A673 (cell line): ENCODE data around the gene ZACN. TPM values are rescaled to one million over a fixed set of nuclear protein-coding genes. Genes with fewer than 3 reads are reported as not detected.
A peak's percentile ranks its signal among the peaks of the same experiment; 100 is the strongest.

Experiments used
- BruUV-seq: library from RNA; stranded (reverse); fragments of 400-500 nt; replicated peaks from 2 replicates; lab custom pipeline; 2021; lab: Mats Ljungman, UMichigan
- CTCF ChIA-PET: fragments of 300-600 bp; sonication (Branson Sonifier 250); formaldehyde crosslinking; loops from one replicate; lab custom pipeline; 2022; ENCODE audit warnings: antibody characterized with exemption; lab: Charles Lee
- POLR2A ChIA-PET: fragments of 300-600 bp; sonication (Branson Sonifier 250); formaldehyde crosslinking; loops from one replicate; lab custom pipeline; 2022; ENCODE audit warnings: antibody characterized with exemption; ENCODE audit not compliant: low non-redundant PET; lab: Charles Lee
- DNase-seq: peaks from one replicate; pipeline ENCODE4 v3.0.0-alpha.2; 2015; ENCODE audit warnings: low spot score
- H3K27ac ChIP-seq: fragments of 200-600 bp; sonication (generic); 2 replicates; pipeline ENCODE4 v1.5.1; 2016; ENCODE audit warnings: mixed run types, low read depth, mild to moderate bottlenecking, mixed read lengths, antibody characterized with exemption, low read length; ENCODE audit not compliant: poor library complexity, severe bottlenecking
- H3K27me3 ChIP-seq: fragments of 200-600 bp; sonication (generic); replicated peaks from 2 replicates; pipeline ENCODE4 v1.6.1; 2017; ENCODE audit warnings: mixed run types, low read depth, mild to moderate bottlenecking, mixed read lengths, antibody characterized with exemption, low read length; ENCODE audit not compliant: insufficient read depth, poor library complexity
- H3K36me3 ChIP-seq: fragments of 200-600 bp; sonication (generic); 2 replicates; pipeline ENCODE4 v1.6.1; 2016; ENCODE audit warnings: mixed run types, mild to moderate bottlenecking, mixed read lengths, antibody characterized with exemption, low read length; ENCODE audit not compliant: insufficient read depth, poor library complexity, severe bottlenecking
- H3K4me1 ChIP-seq: fragments of 200-600 bp; sonication (generic); 2 replicates; pipeline ENCODE4 v1.6.1; 2017; ENCODE audit warnings: mixed run types, mild to moderate bottlenecking, mixed read lengths, antibody characterized with exemption, low read length; ENCODE audit not compliant: insufficient read depth, poor library complexity, severe bottlenecking
- H3K4me3 ChIP-seq: fragments of 200-600 bp; sonication (generic); 2 replicates; pipeline ENCODE4 v1.5.1; 2016; ENCODE audit warnings: low read depth, mixed run types, mild to moderate bottlenecking, mixed read lengths, low read length; ENCODE audit not compliant: poor library complexity, severe bottlenecking
- H3K9me3 ChIP-seq: fragments of 200-600 bp; sonication (generic); 2 replicates; pipeline ENCODE4 v1.6.1; 2016; ENCODE audit warnings: mixed run types, low read depth, mild to moderate bottlenecking, mixed read lengths, antibody characterized with exemption, low read length; ENCODE audit not compliant: poor library complexity, severe bottlenecking
- EZH2 ChIP-seq: fragments of 200-600 bp; sonication (generic); IDR thresholded peaks from 2 replicates; pipeline ENCODE4 v1.6.1; 2017; ENCODE audit warnings: borderline replicate concordance, low read depth, mild to moderate bottlenecking, mixed read lengths, antibody characterized with exemption, low read length; ENCODE audit not compliant: poor library complexity, severe bottlenecking
- intact Hi-C: fragments of 100-400 bp; cut with micrococcal nuclease; formaldehyde crosslinking; loops from one replicate; pipeline ENCODE4 v1.10.0; 2022; ENCODE audit not compliant: unreplicated experiment
- total RNA-seq: library from RNA; stranded (reverse); gene quantifications from 2 replicates; pipeline ENCODE4 v1.2.3, GENCODE V29; 2021
- TF ChIP-seq, protein P1 (sequence below): fragments of 300-800, 200-600 bp; sonication (generic); conservative IDR thresholded peaks from 2 replicates; pipeline ENCODE4 v1.5.1; 2017; ENCODE audit warnings: low read depth, mild to moderate bottlenecking, antibody characterized with exemption, low read length, moderate library complexity, mixed read lengths

ZACN gene
- total RNA-seq, 1 experiment from 2014 or later = not detected

DNA sequence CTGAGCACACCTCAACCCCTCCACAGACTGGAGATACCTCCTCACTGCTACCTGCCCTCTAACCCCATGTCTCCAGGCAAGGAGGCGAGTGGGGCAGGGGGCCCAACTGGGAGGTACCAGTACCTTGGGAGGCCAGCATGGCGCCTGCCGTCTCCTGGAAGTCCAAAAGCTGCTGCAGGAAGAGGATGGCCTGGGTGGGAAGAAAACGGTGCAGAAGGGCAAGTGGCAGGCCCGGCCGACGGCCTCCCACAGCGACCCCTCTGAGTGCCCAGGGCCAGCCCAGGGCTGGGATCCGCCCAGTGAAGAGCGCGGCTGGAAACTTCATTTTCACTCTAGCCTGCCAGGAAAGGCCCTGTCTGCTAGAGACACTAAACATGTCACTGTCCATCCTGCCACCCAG is 8.5 kb downstream of the ZACN start:
- no peaks in the 10 kb centered on the region for H3K27me3 ChIP-seq
- no TSS peak for BruUV-seq
- POLR2A ChIA-PET = no interaction called here
- H3K36me3 ChIP-seq = peaks cover 38% of the 10 kb centered on the region
- no peaks in the 10 kb centered on the region for H3K4me1 ChIP-seq
- H3K27ac ChIP-seq = no peak overlapping the region
- no peak for DNase-seq
- no peak overlapping the region for H3K4me3 ChIP-seq
- CTCF ChIA-PET = no interaction called here
- intact Hi-C loops = no loop called here
- TF ChIP-seq, protein P1, sequence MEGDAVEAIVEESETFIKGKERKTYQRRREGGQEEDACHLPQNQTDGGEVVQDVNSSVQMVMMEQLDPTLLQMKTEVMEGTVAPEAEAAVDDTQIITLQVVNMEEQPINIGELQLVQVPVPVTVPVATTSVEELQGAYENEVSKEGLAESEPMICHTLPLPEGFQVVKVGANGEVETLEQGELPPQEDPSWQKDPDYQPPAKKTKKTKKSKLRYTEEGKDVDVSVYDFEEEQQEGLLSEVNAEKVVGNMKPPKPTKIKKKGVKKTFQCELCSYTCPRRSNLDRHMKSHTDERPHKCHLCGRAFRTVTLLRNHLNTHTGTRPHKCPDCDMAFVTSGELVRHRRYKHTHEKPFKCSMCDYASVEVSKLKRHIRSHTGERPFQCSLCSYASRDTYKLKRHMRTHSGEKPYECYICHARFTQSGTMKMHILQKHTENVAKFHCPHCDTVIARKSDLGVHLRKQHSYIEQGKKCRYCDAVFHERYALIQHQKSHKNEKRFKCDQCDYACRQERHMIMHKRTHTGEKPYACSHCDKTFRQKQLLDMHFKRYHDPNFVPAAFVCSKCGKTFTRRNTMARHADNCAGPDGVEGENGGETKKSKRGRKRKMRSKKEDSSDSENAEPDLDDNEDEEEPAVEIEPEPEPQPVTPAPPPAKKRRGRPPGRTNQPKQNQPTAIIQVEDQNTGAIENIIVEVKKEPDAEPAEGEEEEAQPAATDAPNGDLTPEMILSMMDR = no peak
- TF ChIP-seq EZH2 = no peak
- no peaks in the 10 kb centered on the region for H3K9me3 ChIP-seq

DNA sequence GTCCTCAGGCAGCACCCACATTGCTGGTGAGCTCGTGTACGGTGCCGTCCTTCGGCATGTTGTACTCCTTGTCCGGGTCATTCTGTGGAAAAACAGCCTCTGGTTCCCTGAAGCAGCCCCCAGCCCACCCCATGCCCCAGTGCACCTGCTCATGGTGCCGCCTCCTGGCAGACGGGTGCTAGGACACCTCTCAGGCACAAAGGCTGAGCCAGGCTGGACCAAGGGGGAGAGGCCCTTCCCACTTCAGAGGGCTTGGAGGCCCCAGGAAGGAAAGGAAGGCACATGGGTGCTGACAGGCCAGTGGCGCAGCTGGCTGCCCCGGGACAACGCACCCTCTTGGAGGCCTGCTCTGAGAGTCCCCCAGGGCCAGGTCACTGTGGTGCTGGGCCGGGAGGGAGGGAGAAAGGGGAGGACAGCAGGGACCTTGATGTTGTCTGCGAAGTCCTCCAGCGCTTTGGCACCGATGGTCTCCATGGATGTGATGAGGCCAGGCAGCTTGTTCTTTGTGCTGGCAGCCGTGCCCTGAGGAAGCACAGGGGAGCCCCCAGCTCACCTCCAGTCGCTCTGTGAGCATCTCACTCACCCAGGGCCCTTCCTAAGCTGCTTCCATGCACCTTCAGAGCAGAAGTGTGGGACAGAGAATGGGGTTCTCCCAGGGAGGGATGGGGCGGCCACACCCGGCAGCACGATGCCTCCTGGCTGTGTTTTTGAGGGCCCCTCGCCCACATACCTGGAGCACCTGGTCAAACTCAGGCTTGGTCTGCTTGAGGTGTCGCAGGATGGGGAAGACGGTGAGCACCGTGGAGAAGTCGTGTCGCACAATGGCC is 9.3 kb downstream of the ZACN start:
- Histone ChIP-seq H3K27me3 (no peaks in the 10 kb centered on the region), H3K27ac (no peak overlapping the region), H3K4me1 (no peaks in the 10 kb centered on the region), H3K36me3 (peaks cover 32% of the 10 kb centered on the region), H3K9me3 (no peaks in the 10 kb centered on the region), H3K4me3 (no peak overlapping the region)
- intact Hi-C loops = no loop called here
- BruUV-seq = no TSS peak
- no peak for DNase-seq
- ChIA-PET POLR2A (no interaction called here), CTCF (no interaction called here)
- no peak for TF ChIP-seq EZH2
- TF ChIP-seq, protein P1 = 0 out of 2 replicates have a peak, but pooled peaks have one; percentile 14

DNA sequence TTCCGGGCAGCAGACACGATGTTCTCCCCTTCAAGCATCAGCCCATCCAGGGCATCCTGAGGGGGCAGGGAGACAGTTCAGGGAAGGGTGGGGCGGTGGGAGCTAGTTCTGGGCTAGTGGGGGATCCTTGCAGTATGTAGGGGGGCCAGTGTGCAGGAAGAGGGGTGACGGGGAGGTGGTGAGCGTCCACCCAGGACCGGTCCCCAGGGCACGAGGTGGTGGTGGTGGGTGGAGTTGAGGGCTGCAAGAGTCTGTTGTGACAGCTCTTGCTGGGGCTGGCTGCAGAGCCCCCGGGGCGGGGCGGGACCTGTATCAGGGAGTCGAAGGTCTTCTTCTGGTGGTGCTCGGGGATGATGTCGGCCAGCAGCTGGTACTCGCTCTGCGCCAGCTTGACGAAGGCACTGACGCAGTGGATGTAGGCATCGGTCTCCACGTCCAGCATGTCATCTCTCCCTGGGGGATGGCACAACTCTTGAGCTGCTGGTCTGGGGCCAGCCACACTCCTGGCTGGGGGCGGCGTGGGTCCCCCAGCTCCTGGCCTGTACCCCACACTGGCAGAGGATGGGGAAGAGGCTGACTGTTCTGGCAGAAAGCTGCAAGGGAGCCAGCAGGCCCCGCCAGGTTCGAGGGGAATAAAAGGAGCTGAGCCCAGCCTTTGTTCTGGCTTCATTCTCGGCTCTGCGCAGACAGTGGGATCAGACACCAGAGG is 10.0 kb downstream of the ZACN start:
- intact Hi-C loops = no loop called here

More for the DNA sequence above, 10.0 kb downstream of the ZACN start:
- POLR2A ChIA-PET = no interaction called here
- H3K4me3 ChIP-seq = no peak overlapping the region
- H3K4me1 ChIP-seq = no peaks in the 10 kb centered on the region
- BruUV-seq = no TSS peak
- TF ChIP-seq, protein P1 = no peak
- no peak for TF ChIP-seq EZH2
- no peak overlapping the region for H3K27ac ChIP-seq
- H3K27me3 ChIP-seq = no peaks in the 10 kb centered on the region
- peaks cover 29% of the 10 kb centered on the region for H3K36me3 ChIP-seq
- no peak for DNase-seq
- CTCF ChIA-PET = no interaction called here
- H3K9me3 ChIP-seq = no peaks in the 10 kb centered on the region
